Measurements from ENCODE around the gene GRID1.

The GRID1 gene

DNA sequence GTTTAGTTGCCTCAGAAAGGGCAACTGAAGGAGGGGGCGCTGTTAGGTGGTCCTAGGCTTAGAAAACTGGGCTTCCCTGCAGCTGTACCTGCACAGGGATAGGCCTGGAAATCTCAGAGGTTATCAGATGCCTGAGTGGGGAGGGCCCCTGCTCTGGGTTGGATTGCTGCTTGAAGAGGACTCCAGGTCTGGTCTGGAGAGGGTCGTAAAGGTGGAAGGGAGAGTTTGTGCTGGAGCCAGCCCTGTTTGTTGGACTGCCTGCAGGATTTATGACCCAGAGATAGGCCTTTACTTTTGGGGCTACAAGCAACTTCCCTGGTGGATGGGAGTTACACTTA is 765.9 kb downstream of the GRID1 start:
- Mint-ChIP-seq H3K4me1 (ENCODE audit: low read depth) (no peaks in the 10 kb centered on the region), H3K4me3 (no peak overlapping the region), H3K27ac (no peak overlapping the region), H3K9me3 (no peaks in the 10 kb centered on the region), H3K36me3 (ENCODE audit: low read depth) (no peaks in the 10 kb centered on the region), H3K27me3 (no peaks in the 10 kb centered on the region)
- intact Hi-C loops (cut with micrococcal nuclease) = no loop called here

DNA sequence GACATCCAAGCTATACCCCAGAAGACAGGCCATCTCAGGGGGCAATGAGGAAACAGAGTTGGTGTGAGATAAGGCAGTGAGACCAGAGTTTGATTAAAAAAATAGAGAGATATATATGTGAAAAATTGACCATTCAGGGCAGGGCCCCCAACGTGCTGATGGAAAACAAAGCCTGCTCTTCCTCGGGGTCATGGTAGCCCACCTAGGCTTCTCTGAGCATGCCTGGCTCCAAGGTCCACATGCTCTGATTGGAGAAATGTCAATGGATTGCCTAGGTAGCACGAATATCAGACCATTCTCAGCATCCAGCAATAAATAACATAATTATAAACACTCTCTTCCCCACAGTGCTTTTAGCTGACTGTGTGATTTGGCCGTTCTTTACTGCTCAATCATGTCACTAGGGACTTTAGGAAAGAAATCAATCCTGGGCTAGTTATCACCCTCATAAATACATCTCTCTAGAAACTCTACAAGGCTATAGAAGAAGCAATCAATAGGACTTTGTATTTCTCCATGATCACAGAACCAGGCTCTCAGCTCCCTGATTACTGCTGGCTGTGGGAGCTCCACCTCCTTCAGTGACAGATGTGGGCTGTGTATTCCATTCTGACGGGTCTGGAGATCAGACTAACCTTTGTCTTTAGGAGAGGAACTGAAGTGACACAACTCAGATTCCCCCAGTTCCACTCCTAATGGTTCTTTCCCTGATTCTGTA is 766.4 kb downstream of the GRID1 start:
- H3K27me3 Mint-ChIP-seq = no peaks in the 10 kb centered on the region
- H3K27ac Mint-ChIP-seq = no peak overlapping the region

DNA sequence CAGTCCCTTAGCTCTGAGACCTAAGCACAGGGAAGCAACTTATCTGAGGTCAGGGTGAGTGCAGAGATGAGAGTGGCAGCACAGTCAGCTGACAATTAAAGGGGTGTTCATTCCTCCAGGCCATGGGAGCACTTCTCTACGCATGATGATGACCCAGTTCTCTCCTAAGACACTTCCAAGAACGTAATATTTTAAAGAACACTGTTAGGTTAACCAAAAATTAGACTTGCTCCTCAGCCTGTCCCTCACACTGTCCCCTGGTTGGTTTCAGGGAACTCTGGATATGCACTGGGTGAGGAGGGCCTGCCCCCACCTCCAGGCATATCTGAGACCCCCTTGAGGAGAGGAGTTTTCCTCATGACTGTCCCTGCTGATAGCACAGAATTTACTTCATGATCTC is 767.5 kb downstream of the GRID1 start:
- H3K4me1 Mint-ChIP-seq (ENCODE audit: low read depth) = no peaks in the 10 kb centered on the region
- H3K27me3 Mint-ChIP-seq = no peaks in the 10 kb centered on the region
- H3K27ac Mint-ChIP-seq = no peak overlapping the region
- H3K36me3 Mint-ChIP-seq (ENCODE audit: low read depth) = no peaks in the 10 kb centered on the region
- H3K9me3 Mint-ChIP-seq = no peaks in the 10 kb centered on the region
- intact Hi-C loops (cut with micrococcal nuclease) = no loop called here
- no peak overlapping the region for H3K4me3 Mint-ChIP-seq

More for the DNA sequence above, 766.4 kb downstream of the GRID1 start:
- Mint-ChIP-seq H3K36me3 (ENCODE audit: low read depth) (no peaks in the 10 kb centered on the region), H3K4me3 (no peak overlapping the region), H3K4me1 (ENCODE audit: low read depth) (no peaks in the 10 kb centered on the region), H3K9me3 (no peaks in the 10 kb centered on the region)
- intact Hi-C loops (cut with micrococcal nuclease) = no loop called here

DNA sequence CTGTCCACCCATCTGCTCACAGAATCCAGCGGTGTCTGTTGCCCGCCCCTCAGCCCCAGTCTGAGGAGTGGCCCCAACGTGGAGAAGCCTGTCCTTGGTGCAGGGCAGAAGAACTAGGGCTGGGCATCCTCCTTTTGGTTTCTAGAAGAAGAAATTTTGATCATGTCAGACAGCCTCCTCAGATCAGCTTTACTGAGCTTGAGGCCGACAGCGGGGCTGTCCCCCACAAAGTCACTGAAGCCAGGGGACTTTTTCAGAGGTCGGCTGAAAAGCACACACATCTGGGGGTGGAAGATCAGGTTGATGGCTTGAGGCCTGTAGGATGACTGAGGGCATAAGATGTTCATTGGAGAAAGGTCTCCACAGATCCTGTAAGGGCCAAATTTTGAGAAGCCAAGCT is 767.9 kb downstream of the GRID1 start:
- Mint-ChIP-seq H3K9me3 (no peaks in the 10 kb centered on the region), H3K27me3 (no peaks in the 10 kb centered on the region), H3K4me3 (no peak overlapping the region), H3K4me1 (ENCODE audit: low read depth) (no peaks in the 10 kb centered on the region), H3K36me3 (ENCODE audit: low read depth) (no peaks in the 10 kb centered on the region), H3K27ac (no peak overlapping the region)
- intact Hi-C loops (cut with micrococcal nuclease) = no loop called here

DNA sequence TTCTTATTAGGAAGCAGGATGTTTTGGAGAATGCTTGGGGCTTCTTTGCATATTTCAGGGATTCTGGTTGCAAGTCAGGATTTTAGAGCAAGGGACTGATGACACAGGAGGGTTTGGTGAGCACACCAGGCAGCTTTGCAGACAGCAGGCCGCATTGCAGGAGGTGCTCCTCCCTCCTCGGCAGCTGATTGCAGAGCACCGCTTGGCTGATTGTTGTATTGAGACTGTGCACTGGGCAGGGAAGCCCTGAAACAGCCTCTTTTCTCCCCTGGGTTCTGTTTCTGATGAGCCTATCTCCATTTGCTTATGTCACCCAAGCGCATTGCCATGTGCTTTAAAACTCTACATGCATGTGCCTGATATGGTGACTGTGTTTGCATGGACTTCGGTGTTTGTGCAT is 769.6 kb downstream of the GRID1 start:
- no peaks in the 10 kb centered on the region for H3K27me3 Mint-ChIP-seq
- no peak overlapping the region for H3K27ac Mint-ChIP-seq
- H3K36me3 Mint-ChIP-seq (ENCODE audit: low read depth) = no peaks in the 10 kb centered on the region
- H3K4me1 Mint-ChIP-seq (ENCODE audit: low read depth) = no peaks in the 10 kb centered on the region
- intact Hi-C loops (cut with micrococcal nuclease) = no loop called here
- no peak overlapping the region for H3K4me3 Mint-ChIP-seq
- no peaks in the 10 kb centered on the region for H3K9me3 Mint-ChIP-seq

DNA sequence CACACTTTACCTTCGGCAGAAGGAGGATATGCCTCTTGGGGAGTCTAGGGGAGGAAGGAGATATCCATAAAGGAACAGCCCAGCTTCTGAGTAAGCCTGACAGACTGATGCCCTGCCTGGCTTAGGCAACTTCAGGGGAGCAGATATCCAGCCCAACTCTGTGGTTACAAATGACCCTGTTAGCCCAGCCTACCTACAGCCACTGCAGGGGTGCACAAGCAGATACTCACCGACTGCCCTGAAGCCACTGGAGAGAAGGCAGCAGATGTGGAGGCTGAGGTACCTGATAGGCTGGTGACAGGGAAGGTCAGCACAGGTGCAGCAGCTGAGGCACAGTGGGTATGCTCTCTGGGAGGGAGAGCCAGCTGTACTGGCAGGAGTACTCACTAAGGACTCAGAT is 770.2 kb downstream of the GRID1 start:
- Mint-ChIP-seq H3K4me1 (ENCODE audit: low read depth) (no peaks in the 10 kb centered on the region), H3K9me3 (no peaks in the 10 kb centered on the region), H3K27me3 (no peaks in the 10 kb centered on the region), H3K4me3 (no peak overlapping the region), H3K27ac (no peak overlapping the region), H3K36me3 (ENCODE audit: low read depth) (no peaks in the 10 kb centered on the region)
- intact Hi-C loops (cut with micrococcal nuclease) = no loop called here

DNA sequence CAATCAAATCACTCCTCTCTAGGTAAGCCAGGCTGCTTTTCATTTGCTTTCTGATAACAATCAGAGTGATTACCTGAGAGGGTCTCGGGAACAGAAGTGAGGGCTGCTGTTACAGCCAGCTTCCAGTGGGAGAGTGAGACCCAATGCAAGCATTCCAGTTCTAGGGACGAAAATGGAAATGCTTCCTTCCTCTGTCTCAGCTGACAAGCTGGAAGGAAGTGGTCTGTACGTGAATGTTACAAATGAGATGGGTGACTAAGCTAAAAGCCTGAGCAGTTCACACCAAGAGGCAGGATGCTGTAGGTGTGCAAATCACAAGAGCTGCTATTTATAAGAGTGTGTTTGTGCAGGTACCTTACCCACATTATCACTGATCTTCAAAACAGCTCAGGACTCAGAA is 772.4 kb downstream of the GRID1 start:
- Mint-ChIP-seq H3K4me3 (no peak overlapping the region), H3K4me1 (ENCODE audit: low read depth) (no peaks in the 10 kb centered on the region), H3K27ac (no peak overlapping the region), H3K36me3 (ENCODE audit: low read depth) (no peaks in the 10 kb centered on the region), H3K27me3 (no peaks in the 10 kb centered on the region), H3K9me3 (no peaks in the 10 kb centered on the region)
- intact Hi-C loops (cut with micrococcal nuclease) = no loop called here

DNA sequence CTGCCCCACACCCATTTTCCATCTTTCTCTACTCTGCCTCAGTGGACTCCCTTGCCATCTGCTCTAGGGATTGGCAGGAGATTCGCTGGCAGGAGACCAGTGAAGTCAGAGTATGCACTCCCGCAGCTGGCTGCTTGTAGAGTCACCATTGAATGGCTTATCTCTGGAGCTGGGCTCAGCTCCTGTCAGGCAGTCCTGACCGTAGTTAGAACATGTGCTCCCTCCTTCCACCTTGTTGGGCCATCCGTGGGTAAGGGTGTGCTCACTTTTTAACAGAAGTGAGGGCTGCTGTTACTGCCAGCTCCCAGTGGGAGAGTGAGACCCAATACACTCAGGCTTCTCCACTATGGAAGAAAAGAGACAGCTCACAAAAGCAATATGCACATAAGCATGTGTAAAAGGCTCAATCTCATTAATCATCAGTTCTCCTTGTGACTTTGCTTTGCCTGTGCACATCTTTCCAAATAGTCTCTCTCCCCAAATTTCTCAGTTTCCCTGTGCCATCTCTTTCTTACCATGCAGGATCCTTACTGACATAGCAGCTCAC is 773.3 kb downstream of the GRID1 start:
- H3K27ac Mint-ChIP-seq = no peak overlapping the region
- no peaks in the 10 kb centered on the region for H3K9me3 Mint-ChIP-seq
- H3K4me3 Mint-ChIP-seq = no peak overlapping the region
- H3K36me3 Mint-ChIP-seq (ENCODE audit: low read depth) = no peaks in the 10 kb centered on the region
- H3K27me3 Mint-ChIP-seq = no peaks in the 10 kb centered on the region
- no peaks in the 10 kb centered on the region for H3K4me1 Mint-ChIP-seq (ENCODE audit: low read depth)
- intact Hi-C loops (cut with micrococcal nuclease) = no loop called here

DNA sequence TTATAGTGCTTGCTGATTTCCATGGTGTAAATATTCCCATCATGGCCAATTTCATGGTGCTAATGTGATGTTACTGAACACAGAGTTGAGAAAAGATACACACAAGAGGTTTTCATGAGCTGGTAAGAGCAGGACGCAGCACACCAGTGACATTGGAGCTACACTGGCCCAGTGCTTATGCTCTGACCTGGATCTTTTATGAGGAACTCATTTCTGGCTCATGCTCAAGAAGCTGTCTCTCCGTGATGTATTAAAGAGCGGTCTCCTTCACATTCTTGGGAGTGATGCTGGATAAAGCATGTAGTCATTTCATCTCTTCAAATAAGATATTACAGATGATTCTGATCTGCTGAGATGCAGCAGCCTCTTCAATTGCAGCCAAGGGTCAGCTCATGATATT is 785.2 kb downstream of the GRID1 start:
- no peaks in the 10 kb centered on the region for H3K36me3 Mint-ChIP-seq (ENCODE audit: low read depth)
- H3K27ac Mint-ChIP-seq = no peak overlapping the region
- no peaks in the 10 kb centered on the region for H3K4me1 Mint-ChIP-seq (ENCODE audit: low read depth)
- H3K27me3 Mint-ChIP-seq = no peaks in the 10 kb centered on the region
- intact Hi-C loops (cut with micrococcal nuclease) = no loop called here
- H3K9me3 Mint-ChIP-seq = peaks cover 21% of the 10 kb centered on the region
- no peak overlapping the region for H3K4me3 Mint-ChIP-seq

DNA sequence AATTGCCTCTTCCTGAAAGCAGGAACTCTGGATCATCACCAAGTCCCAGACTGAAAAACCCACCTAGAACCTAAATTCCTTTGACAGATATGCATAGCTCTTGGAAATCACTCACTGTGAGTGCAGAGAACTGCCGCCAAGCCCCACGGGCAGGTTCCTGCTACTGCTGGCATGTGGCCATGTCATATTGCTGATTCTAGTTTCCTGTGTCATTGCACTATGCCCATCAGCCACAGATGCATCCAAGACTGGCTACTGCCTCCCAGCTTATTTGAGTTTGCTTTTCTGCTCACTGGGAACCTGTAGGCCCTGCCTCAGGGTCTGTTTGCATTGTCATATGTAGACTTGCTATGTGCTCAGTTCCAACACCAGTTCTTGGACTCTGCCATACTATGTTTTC is 786.0 kb downstream of the GRID1 start:
- Mint-ChIP-seq H3K4me1 (ENCODE audit: low read depth) (no peaks in the 10 kb centered on the region), H3K27ac (no peak overlapping the region), H3K9me3 (peaks cover 21% of the 10 kb centered on the region), H3K27me3 (no peaks in the 10 kb centered on the region), H3K4me3 (no peak overlapping the region), H3K36me3 (ENCODE audit: low read depth) (no peaks in the 10 kb centered on the region)
- intact Hi-C loops (cut with micrococcal nuclease) = no loop called here

DNA sequence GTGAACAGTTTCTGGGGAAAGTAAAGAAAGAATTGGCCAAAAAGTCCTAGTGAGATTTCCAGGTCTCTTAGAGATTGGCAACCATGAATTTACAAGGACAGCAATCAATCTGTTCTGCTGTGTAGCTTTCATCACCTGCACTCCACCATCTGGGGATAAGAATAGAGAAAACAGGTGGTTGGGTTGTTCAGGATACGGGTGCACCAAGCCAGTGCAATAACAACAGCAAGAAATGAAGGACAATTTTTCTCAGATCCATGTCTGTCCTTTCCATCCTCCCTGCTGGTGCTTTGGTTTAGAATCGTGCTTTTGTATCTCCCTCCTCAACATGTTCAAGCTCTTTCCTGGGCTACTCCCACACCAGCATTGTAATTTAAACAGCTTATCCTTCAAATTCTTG is 787.7 kb downstream of the GRID1 start:
- intact Hi-C loops (cut with micrococcal nuclease) = no loop called here
- no peaks in the 10 kb centered on the region for H3K4me1 Mint-ChIP-seq (ENCODE audit: low read depth)
- no peaks in the 10 kb centered on the region for H3K27me3 Mint-ChIP-seq
- no peak overlapping the region for H3K4me3 Mint-ChIP-seq
- peaks cover 21% of the 10 kb centered on the region for H3K9me3 Mint-ChIP-seq
- H3K36me3 Mint-ChIP-seq (ENCODE audit: low read depth) = no peaks in the 10 kb centered on the region
- no peak overlapping the region for H3K27ac Mint-ChIP-seq

DNA sequence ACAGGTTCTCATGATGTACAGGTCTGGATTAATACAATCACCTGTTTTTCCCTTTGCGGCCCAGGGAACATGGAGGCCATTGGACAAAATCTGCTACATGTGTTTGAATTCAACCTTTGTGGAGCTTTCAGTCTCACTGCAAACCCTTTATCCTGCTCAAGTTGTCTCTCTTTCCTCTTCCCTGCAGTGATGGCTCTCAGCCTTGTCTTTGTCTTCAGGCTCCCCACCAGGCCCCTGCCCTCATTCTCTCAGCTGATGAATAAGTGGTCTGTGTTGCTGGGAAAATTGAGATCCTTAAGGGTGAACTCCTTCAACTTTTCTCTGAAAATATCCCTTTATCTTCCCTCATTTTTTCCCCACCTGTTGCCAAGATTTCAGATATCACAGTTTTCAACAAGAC is 791.2 kb downstream of the GRID1 start:
- no peaks in the 10 kb centered on the region for H3K4me1 Mint-ChIP-seq (ENCODE audit: low read depth)
- intact Hi-C loops (cut with micrococcal nuclease) = no loop called here
- no peaks in the 10 kb centered on the region for H3K36me3 Mint-ChIP-seq (ENCODE audit: low read depth)
- no peak overlapping the region for H3K4me3 Mint-ChIP-seq
- no peaks in the 10 kb centered on the region for H3K27me3 Mint-ChIP-seq
- H3K9me3 Mint-ChIP-seq = peaks cover 7% of the 10 kb centered on the region
- no peak overlapping the region for H3K27ac Mint-ChIP-seq

DNA sequence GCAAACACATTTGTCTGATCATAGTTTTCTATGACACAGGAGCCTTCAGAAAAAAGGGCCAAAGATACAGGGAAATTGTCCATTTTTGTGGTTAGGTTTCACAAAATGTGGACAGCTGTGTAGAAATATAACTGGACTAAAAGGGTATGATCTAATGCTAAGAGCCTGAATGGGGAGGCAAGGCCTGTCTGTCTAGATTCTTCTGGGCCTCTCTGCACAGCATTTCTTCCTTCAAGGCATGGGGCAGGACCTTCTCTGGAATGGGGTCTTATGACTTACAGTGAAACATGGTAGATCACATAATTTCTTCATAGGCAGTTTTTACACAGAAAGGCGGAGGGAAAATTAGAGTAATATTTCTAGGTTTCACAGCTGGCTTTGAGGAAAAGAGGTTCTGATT is 795.7 kb downstream of the GRID1 start:
- intact Hi-C loops (cut with micrococcal nuclease) = no loop called here

DNA sequence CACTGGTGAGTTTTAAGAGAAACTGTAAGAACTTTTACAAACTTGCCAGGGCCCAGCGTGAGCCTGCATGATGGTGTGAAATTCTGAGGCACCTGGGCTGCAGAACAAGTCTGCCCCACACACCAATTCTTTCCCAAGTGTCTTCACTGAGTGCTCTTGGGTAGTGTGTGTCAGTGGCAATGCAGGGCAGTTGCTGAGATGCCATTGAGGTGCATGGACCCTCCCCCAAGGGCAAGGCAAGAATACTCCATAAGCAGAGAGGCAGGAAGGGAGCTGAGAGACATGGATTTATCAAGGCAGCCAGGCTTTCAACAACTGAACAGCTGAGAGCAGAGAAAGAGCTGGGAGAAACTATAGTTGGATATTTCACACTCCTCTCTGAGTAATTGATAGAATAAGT is 801.2 kb downstream of the GRID1 start:
- no peak overlapping the region for H3K27ac Mint-ChIP-seq
- intact Hi-C loops (cut with micrococcal nuclease) = no loop called here
- no peaks in the 10 kb centered on the region for H3K36me3 Mint-ChIP-seq (ENCODE audit: low read depth)

More for the DNA sequence above, 795.7 kb downstream of the GRID1 start:
- Mint-ChIP-seq H3K27me3 (no peaks in the 10 kb centered on the region), H3K9me3 (no peaks in the 10 kb centered on the region), H3K36me3 (ENCODE audit: low read depth) (no peaks in the 10 kb centered on the region), H3K27ac (no peak overlapping the region), H3K4me1 (ENCODE audit: low read depth) (no peaks in the 10 kb centered on the region), H3K4me3 (no peak overlapping the region)

DNA sequence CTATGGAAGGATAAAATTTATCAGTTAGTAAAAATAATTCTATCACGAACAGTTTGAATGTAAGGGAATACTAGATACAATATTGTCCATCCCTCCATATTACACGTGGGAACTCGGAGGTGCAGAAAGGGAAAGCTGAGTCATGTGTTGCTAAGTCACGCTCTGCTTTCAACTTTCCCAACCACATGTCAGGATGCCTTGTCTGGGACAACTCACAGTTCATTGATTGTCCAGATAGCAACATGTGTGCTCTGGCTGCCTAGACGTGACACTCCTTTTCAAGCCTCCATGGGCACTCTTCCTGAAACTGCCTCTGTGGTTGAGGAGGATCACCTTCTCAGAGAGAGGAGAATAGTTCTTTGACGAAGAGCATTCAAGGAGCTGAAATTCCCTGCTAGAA is 808.1 kb downstream of the GRID1 start:
- no peak overlapping the region for H3K27ac Mint-ChIP-seq
- no peaks in the 10 kb centered on the region for H3K9me3 Mint-ChIP-seq
- intact Hi-C loops (cut with micrococcal nuclease) = no loop called here
- H3K27me3 Mint-ChIP-seq = no peaks in the 10 kb centered on the region
- H3K36me3 Mint-ChIP-seq (ENCODE audit: low read depth) = no peaks in the 10 kb centered on the region
- H3K4me3 Mint-ChIP-seq = no peak overlapping the region
- no peaks in the 10 kb centered on the region for H3K4me1 Mint-ChIP-seq (ENCODE audit: low read depth)

More for the DNA sequence above, 801.2 kb downstream of the GRID1 start:
- Mint-ChIP-seq H3K9me3 (no peaks in the 10 kb centered on the region), H3K4me3 (no peak overlapping the region), H3K27me3 (no peaks in the 10 kb centered on the region), H3K4me1 (ENCODE audit: low read depth) (no peaks in the 10 kb centered on the region)

All from dendritic cell treated with granulocyte-macrophage colony-stimulating factor and Interleukin-4, amounts not matched to agents 40 ng/mL and 50 ng/mL, for 4 days (primary cell).